ENCODE results near the gene MICB.
"Not testable (repeated sequence)": the region's sequence is repeated elsewhere in the genome, so short reads cannot be mapped to it uniquely, and the experiment has no call there.

Gene MICB

DNA sequence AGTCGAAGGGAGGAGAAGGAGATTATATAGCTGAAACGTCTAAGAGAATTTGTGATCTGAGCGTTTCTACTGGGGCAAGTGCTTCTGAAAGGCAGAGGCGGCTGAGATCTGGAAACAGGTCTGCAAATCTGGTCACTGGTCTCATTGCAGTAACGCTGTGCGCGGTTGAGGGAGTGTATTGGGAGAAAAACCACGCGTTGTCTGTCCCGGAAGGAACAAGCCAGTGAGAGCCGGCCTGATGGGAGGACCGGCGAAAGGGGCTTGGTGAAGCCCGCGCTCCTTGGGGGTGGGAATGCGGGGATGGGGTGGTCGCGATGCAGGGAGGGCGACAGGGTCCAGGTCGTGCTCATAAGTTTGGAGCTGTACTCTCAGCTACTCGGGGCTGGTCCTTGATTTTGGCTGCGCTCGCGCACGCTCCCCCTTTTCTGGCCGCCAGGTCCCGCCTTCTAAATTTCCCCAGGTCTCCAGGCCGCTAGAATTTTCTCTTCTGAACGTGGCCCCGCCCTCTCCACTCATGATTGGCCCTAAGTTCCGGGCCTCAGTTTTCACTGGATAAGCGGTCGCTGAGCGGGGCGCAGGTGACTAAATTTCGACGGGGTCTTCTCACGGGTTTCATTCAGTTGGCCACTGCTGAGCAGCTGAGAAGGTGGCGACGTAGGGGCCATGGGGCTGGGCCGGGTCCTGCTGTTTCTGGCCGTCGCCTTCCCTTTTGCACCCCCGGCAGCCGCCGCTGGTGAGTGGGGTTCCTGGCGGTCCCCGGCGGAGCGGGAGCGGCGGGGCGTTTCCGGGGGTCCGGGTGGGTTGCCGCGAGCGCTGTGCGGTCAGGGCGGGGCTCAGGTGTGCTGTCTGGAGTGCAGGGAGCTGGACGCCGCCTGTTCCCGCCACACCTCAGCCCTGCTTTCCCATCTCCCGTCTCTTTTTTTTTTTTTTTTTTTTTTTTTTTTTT, at the start of gene MICB:
TSS of gene MICB (plus strand) at position 615 of the 946 bp plus-strand sequence. CDS start at position 664, 49 bp downstream.
- DNase-seq (ENCODE audit: low spot score), result peak; percentile 78

DNA sequence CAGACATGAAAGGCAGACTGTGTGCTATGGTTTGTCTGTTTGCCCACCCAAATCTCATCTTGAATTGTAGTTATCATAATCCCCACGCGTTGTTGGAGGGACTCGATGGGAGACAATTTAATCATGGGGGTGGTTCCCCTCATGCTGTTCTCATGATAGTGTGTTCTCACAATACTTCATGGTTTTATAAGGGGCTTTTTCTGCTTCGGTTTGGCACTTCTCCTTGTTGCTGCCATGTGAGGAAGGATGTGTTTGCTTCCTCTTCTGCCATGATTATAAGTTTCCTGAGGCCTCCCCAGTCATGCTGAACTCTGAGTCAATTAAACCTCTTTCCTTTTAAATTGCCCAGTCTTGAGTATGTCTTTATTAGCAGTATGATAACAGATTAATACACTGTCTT, 47.2 kb upstream of the MICB start:
- no peak for DNase-seq (ENCODE audit: low spot score)

DNA sequence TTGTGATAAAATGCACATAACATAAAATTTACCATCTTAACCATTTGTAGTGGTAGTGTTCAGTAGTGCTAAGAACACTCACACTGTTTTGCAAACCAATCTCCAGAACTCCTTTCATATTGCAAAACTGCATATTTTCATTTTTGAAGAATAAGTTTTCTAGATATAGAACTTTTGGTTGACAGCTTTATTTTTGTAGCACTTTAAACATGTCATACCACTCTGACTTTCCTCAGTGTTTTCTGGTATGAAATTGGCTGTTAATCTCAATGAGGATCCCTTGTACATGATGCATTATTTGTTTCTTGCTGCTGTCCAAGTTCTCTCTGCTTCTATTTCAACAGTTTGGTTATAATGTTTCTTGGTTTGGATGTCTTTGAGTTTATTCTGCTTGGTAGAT, 45.1 kb upstream of the MICB start:
- DNase-seq (ENCODE audit: low spot score), result no peak

DNA sequence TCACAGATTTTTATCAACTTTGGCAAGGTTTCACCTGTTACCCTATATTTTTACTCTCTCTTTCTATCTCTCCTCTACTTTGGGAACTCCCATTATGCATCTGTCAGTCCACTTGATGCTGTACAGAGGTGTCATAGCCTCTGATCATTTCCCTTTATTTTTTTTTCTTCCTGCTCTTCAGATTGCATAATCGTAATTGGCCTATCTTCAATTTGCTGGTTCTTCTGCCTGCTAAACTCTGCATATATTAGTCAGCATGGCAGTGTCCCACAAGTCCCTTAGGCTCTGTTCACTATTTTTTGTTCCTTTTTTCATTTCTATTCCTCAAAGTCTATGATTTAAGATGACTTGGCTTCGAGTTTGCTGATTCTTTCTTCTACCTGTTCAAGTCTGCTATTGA, 44.7 kb upstream of the MICB start:
- DNase-seq (ENCODE audit: low spot score), result no peak

- DNase-seq (ENCODE audit: low spot score), result not testable (repeated sequence)
Measured at GRCh38 chr6:31459864-31460263, 38.1 kb upstream of the MICB start.

DNA sequence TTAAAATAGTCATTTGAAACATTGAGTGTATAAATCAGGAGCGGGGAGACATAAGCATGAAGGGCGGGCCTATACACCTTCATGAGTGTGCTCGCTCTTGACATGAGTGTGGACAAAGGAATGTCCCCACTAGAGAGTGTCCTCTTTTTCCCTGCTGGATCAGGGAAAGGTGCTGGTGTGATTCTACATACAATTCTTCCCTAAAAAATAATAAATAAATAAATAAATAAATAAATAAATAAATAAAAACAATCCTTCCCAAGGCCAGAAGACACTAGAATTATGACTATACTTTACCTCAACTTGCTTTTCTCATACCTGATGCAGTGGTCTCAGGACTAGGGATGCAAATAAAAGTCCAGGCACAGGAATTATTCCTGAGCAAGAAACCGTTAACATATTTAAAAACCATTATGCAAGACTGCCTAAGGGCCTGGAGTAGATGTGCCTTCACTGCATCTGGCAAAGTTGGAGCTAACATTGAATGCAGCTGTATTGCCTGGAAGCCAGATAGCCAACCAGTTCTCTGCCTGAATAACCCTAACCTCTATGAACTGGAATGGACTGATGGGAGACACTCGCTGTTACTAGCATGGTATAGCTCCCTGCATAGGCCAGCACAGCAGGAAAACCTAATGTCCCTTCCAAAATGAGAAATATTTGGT, 37.5 kb upstream of the MICB start:
- DNase-seq (ENCODE audit: low spot score), result no peak

- DNase-seq (ENCODE audit: low spot score), result no peak
Measured at GRCh38 chr6:31462026-31462963, 35.6 kb upstream of the MICB start.

- peak; percentile 73 for DNase-seq (ENCODE audit: low spot score)
Measured at GRCh38 chr6:31462964-31463870, 34.7 kb upstream of the MICB start.

- DNase-seq (ENCODE audit: low spot score), result no peak
Measured at GRCh38 chr6:31464252-31465184, 33.4 kb upstream of the MICB start.

DNA sequence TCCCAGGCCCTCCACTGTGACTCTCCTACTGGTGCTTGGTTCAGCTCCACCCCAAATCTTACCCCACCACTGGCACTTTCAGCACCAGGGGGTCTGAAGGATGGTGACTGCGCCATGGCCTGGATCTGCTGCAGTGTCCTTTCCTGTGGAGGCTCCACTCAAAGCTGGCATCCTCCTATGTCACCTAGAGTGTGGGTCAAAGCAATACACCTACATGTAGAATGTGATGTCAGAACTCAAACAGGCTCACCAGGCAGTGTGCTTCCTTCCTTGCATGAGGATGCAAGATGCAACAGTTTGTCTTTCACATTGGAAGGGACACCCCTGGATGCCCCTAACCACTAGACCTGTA, 32.8 kb upstream of the MICB start:
- DNase-seq (ENCODE audit: low spot score), result no peak

DNA sequence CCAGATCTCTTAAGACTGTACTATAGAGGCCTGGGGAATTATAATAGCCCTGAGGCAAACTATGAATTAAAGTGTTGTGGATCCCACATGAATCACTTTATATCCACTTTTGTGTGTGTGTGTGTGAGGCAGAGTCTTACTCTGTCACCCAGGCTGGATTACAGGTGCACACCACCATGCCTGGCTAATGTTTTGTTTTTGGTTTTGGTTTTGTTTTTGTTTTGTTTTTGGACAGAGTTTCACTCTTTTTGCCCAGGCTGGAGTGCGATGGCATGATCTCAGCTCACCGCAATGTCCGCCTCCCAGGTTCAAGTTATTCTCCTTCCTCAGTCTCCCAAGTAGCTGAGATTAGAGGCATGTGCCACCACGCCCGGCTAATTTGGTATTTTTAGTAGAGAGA, 32.2 kb upstream of the MICB start:
- DNase-seq (ENCODE audit: low spot score), result no peak

- no peak for DNase-seq (ENCODE audit: low spot score)
Measured at GRCh38 chr6:31466466-31466865, 31.5 kb upstream of the MICB start.

- DNase-seq (ENCODE audit: low spot score), result no peak
Measured at GRCh38 chr6:31467151-31467550, 30.8 kb upstream of the MICB start.

- DNase-seq (ENCODE audit: low spot score), result no peak
Measured at GRCh38 chr6:31468311-31468710, 29.6 kb upstream of the MICB start.

- DNase-seq (ENCODE audit: low spot score), result no peak
Measured at GRCh38 chr6:31470801-31471200, 27.1 kb upstream of the MICB start.

DNA sequence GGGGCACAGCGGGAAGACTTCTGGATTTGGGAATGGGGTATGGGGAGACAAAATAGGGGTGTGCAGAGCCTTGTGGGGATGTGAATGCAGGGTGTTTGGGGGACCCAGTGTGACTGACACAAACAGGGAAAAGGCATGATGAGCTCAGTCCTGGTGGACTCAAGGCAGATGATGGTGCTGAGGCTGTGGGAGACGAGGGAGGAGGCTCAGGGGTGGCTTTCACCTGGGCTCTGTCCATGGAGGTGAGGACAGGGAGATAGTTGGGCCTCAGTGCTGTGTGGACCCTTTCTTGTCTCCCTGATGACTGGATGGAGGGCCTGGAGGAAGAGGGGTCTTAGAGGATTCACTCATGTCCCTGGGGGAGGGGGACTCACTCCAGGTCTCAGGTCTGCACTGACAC, 26.2 kb upstream of the MICB start:
- DNase-seq (ENCODE audit: low spot score), result no peak

DNA sequence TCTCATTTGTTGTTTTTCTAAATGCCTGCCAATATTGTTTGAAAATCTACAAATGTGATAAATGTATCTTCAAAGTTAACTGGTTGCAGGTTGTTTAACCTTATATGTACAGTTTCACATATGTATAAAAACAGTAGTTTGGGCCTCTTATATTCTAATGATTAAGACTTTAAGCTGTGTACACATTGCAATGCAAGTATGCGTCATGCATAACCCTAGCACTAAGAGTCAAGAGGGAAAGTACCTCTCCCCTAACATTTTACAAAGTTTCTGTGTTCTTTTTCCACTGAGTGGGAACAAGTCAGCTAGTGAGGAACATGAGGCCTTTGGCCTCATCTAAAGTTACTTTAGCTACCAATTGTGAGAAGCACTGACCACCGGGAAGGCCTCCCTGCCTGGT, 25.7 kb upstream of the MICB start:
- no peak for DNase-seq (ENCODE audit: low spot score)

GRCh38 chr6:31473244-31473643, 24.7 kb upstream of the MICB start:
- no peak for DNase-seq (ENCODE audit: low spot score)

DNA sequence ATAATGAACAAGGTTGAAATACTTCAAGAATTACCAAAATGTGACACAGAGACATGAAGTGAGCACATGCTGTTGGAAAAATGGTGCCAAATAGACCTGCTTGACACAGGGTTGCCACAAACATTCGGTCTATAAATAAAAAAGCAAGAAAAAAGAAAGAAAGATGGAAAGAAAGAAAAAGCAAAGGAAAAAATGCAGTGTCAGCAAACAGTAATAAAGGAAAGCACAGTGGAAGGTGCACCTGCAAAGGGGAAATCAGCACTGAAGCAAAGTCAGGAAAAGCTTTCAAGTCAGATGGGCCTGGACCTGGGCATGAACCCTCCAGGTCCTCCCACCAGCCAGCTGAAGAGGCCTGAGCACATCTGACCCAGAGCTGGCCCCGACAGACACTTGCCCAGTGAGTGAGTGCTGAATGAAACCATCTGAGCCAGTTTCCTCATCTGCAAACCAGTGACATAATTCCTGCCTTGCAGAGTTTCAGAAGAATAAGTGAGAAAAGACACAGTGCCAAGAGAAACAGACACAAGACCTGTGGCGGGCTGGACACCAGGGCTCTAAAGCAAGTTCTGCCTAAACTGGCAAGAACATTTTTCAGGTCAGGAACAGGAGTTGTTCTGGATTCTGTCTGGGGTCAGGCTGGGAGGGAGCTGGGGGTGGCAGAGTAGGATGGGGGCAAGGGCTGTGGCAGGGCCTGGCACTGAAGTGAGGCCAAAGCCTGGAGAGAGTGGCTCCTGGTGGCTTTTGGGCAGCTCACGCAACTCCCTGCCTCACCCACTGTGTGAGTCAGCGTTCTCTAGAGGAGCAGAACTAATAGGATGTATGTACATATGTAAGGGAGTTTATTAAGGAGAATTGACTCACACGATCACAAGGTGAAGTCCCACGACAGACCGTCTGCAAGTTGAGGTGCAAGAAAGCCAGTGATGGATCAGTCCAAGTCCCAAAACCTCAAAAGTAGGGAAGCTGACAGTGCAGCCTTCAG, 23.9 kb upstream of the MICB start:
- DNase-seq (ENCODE audit: low spot score), result no peak

All from AG08396 (cell line).